Renal cortical epithelial cell (primary cell): Measurements from ENCODE around the gene FBXL3. TPM values are rescaled to one million over a fixed set of nuclear protein-coding genes. Genes with fewer than 3 reads are reported as not detected.
"Not testable (repeated sequence)": the region's sequence is repeated elsewhere in the genome, so short reads cannot be mapped to it uniquely, and the experiment has no call there.

Experiments
- DNase-seq: peaks from one replicate; pipeline ENCODE4 v3.0.0-alpha.2; 2011; ENCODE audit warnings: low read depth
- total RNA-seq: library from RNA; depleted of rRNA; stranded (reverse); fragments of >200 nt; gene quantifications from 2 replicates; pipeline ENCODE4 v1.2.3, GENCODE V29; 2014

FBXL3 gene
- total RNA-seq, 1 donor from 2014 or later, result 60.1 TPM

DNA sequence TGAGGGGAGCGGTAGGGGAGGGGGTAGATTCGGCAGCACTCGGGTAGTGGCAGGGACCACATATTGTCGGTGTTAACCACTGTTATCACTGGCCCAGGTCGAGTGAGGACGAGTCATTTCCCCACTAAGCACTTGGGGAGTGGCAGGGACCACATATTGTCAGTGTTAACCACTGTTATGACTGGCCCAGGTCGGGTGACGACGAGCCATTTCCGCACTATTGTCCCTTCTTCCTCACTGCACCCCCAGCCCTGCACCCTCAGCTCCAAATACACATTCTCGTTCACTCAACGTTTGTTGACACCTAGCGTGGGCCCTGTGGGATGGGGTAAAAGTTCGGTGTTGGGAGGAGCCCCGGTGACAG lies 35.5 kb downstream of the FBXL3 start:
- DNase-seq, result no peak

DNA sequence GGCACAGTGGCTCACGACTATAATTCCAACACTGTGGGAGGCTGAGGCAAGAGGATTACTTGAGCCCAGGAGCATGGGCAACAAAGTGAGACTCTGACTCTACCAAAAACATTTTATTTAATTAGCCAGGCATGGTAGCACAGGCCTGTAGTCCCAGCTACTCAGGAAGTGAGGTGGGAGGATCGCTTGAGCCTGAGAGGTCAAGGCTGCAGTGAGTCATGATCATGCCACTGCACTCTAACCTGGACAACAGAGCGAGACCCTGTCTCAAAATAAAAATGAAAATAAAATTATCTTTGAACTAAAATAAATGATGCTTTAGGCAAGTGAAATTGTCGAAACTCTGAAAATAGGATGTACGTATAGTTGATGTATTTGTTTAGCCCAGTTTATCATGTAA lies 43.3 kb downstream of the FBXL3 start:
- DNase-seq, result no peak

DNA sequence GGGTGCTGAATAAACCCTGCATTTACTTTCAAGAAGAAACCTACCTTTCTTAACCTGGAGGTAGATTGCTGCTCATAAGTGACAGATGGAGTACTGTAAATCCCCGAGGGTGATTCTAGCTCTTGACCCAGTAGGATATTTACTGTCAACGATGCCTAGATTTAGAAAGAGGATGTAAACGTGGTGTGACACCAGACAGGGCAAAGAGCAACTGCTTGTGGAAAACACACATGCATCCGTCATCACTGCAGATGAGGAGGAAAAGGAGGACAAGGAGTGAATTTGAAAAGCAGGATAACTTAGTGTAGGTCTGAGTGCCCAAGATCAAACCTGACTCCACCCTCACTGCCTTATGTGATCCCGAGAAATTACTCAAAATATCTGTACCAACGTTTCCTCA lies 44.9 kb downstream of the FBXL3 start:
- no peak for DNase-seq

DNA sequence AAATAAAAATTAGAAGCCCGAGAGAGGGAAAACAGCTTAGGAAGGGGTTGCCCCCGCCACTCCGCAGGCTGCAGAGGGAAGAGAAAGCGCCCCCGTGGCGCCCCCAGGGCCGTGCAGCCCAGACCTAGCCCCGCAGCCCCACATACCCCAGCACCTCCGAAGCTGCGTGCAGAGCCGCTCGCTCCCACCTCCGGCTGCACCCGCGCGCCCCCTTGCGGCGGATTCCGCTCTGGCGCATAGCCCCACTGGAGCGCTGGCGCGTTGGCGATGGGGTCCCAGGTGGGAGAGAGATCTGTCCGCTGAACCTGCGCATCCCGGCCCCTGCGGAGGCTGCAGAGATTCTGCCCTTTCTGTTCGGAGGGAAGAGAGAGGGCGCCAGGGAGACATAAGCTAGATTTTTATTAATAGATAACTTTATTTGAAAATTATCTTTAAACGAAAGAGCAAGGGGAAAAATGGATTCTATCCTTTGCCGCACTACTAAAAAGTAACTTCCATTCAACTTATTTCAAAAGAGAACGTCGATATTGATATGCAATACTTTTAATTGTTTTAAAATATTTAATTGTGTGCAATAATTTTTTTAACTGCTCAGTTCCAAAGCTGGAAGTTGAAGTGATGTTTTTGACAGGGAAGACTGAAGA lies 46.8 kb downstream of the FBXL3 start:
- no peak for DNase-seq

DNA sequence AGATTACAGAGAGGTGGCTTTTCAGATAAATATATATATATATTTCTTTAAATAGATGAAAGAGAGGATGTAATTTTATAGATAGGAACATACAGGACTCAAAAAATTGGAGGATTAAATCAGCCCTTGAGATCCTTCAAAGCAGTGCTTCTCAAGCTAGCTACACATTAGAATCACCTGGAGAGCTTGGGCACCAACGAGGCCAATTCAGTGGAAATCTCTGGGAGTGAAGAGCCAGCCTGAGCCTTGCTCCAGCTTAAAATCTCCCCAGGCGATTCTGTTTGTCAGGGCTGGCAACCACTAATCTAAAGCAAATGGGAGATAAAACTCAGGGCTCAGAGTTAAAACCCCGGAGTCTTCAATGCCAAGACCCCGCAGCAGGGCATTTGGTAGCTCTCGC lies 50.0 kb downstream of the FBXL3 start:
- DNase-seq, result no peak

DNA sequence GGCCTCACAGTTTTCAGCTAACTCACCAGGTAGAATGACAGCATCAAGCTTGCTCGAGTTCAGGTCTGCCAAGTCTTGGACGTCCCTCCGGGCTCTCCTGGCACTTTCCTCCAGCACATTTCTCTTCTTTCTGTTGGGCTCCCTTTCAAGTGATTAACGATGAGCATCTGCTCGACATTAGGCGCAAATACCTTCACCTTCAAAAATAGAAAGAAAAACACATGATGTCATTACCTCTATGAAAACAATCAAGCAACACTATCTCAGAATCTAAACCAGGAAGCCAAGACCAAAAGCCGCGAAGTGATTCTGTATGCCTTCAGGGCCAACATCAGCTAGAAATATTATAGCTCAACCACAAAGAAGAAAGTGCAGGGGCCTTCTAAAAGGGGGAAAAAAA lies 50.5 kb downstream of the FBXL3 start:
- peak; percentile 41 for DNase-seq

DNA sequence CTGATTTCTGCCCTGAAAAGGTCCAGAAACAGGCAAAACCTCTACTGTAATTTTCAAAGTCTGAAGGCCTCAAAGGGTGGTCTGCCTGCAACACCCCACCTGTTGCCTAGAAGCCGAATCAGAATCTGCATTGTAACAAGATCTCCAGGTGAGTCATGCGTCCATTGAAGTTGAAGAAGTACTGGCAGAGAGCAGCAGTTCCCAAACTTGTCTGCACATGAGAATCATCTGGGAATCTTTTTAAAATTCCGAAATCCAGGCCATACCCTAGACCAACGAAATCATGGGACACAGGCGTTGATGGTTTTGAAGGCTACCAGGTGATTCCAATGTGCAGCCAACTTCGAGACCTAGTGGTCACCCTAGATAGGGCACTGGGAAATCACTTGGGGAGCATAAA lies 51.1 kb downstream of the FBXL3 start:
- no peak for DNase-seq

DNA sequence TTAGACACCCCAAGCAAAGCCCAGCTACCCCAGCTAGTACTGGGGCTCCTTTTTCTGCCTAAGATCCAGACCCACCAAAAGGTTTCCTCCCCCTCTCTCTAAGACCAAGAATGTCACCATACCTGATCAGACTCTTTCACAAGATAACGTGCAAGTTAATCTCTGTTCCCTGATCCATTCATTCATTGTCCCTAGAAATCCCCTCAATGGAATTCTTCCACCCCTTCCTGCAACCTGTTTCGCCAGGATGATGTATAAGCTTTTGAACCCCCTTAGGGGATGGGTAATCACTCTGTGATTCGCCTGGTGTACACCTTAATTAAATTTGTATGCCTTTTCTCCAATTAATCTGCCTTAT lies 52.4 kb downstream of the FBXL3 start:
- no peak for DNase-seq

DNA sequence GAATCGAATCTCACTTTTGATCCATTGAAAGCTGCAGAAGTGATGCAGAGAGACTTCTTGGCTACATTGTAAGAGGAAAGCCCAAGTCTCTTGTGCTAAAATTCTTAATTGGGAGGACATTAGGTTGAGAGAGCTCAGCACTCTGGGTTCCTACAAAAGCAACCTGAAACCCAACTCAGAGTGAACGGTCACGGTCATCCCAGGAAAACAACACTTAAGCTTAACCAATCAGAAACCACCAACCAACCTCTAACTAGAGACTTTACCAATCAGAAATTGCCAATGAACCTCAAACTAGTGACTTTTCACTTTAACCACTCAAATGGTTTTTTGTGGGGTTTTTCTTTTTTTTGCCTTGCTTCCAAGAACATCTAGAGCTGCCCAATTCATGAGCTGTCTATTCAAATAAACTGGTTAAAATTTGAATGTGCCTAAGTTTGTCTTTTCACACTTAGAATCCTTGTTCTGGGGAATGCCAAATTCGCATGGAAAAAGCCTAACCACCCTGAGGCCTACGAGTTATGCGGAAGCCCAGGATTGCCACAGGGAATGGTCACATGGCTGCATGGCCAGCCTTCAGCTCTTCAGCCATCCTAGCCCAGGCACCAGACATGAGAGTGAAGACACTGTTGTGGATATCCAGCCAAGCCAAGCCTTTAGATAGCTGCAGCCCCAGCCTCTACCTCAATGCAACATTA lies 52.9 kb downstream of the FBXL3 start:
- no peak for DNase-seq

DNA sequence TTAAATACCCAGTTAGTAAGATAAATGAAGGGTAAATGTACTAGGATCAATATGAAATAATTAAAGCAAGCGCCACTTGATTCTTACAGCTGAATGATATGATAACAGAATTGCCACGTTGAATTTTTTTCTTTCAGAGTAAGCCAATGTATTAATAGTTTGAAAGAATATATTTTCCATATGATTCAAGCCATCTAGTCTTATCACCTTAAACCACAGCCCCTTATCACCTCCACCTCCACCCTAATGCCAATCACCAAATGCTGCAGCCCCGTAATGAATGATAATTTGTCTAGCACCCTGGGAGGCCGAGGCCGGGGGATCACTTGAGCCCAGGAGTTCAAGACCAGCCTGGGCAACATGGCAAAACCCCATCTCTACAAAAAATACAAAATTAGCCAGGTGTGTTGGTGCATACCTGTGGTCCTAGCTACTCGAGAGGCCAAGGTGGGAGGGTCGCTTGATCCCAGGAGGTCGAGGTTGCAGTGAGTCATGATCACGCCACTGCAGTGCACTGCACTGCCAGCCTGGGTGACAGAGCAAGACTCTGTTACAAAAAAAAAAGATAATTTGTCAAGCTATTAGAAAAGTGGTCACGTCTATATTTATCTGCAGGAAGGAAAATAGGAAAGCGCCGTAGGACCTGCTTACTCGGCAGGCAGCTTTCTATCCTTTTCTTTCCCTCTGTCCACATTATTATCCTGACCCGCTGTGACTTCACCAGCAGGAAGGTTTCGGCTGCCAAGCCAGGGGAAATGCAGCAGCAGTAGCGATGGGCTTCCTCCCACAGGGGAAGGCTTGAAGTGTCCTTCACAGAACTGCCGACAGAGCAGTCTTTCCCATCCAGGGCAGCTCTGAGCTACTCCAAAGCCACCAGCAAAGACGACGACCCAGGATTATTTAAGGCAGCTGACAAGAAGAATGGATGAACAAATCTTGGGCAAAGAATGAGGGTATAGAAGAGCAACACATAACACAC lies 54.8 kb downstream of the FBXL3 start:
- DNase-seq, result no peak

DNA sequence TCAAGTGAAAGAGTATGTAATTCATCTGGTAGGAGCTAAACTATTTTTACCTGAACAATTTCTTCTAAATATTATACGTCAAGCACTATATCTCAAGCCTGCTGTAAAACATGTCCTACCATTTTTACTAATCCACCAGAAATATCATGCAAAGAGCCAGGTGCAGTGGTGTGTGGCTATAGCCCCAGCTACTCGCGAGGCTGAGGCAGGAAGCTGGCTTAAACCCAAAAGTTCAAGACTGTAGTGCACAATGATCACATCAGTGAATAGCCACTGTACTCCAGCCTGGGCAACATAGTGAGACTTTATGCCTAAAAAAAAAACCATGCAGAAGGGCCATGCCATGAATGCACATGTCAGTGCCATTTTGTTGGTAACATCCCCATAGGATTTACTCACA lies 55.7 kb downstream of the FBXL3 start:
- DNase-seq, result no peak

DNA sequence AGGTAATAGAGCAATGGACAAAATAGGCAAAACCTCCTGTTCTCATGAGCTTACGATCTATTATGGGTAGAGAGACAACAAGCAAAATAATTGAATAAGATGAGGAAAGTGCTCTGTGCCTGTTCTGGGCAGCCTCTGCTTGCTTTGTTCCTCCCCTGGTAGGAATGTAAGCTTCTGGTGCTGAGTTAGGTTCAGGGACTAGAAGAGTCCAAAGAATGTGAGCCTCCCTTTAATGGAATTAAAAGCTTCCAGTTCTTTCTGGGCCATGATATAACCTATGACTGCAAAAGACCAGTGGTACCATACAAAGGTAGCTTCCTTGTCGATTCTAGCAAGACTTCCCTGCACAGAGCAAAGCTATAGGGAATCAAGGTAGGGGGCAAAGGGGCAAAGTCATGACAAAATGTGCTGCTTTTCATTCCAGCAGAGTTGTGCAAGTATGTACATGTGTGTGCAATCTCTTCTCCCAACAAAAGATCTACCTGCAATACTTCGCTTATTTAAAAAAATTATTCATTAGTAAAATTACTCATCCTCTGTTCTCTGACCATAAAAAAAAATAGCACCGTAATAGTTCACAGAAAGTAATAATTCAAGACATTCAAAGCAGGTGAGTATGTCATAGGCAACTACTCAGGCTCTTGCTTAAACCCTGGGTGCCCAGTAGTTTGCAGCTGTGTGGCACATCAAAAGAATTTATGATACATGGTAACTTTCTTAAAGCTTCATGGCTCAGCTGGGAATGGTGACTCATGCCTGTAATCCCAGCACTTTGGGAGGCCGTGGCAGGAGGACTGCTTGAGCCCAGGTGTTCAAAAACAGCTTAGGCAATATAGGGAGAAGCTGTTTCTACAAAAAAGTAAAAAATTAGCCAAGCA lies 57.2 kb downstream of the FBXL3 start:
- DNase-seq, result no peak

DNA sequence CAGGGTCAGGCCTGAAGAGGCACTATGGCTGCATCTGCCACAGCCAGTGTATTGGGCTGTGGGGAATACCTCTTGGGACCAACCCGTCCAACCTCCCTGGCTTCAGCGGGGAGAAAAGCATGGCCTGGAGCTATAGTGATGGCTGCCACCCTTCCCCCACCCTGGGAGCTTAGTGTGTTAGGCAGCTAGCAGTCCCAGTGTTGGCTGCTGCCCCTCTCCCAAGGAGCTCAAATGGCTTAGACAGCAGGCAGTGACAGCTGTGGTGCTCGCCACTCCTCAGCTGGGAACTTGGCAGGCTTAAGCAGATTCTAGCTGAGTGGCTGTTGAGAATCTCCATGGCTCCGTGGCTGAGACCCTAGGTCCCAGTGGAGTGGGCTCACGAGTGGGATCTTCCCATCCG lies 58.9 kb downstream of the FBXL3 start:
- DNase-seq, result no peak

DNA sequence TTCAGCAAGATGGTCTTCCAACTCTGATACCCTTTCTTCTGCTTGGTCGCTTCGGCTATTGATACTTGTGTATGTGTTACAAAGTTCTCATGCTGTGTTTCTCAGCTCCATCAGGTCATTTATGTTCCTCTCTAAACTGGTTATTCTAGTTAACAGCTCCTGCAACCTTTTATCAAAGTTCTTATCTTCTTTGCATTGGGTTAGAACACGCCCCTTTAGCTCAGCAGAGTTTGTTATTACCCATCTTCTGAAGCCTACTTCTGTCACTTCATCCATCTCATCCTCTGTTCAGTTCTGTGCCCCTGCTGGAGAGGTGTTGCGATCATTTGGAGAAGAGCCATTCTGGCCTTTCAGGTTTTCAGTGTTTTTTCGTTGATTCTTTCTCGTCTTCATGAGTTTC lies 59.9 kb downstream of the FBXL3 start:
- DNase-seq, result no peak

DNA sequence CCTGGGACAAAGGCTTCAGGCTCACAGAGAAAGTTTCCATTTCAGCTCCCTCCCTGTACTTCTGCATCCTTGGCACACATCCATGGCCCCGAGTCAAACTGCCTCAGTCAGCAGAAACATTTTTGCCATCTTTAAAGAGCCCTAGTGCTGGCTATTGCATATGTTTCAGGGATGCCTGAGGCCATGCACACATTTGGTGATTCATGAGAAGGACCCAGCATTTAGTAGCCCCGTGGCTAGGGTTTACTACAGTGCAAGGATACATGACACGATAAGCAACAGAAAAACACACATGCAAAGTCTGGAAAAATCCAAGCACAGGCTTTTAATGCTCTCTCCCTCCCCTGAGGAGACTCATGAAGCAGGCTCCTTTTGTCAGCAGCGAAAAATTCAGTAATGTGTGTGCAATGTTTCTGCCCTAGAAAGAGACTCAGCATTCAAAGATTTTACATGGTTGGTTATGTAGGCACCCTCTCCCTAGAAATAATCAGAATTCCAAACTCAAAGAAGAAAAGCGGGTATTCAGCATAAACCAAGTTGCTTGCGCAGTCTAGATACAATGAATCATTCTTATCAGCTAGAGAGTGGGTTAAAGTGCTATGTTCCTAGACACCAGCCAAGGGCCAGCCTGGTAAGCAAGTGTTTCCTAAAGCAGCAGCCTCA lies 61.1 kb downstream of the FBXL3 start:
- DNase-seq, result peak; percentile 72

DNA sequence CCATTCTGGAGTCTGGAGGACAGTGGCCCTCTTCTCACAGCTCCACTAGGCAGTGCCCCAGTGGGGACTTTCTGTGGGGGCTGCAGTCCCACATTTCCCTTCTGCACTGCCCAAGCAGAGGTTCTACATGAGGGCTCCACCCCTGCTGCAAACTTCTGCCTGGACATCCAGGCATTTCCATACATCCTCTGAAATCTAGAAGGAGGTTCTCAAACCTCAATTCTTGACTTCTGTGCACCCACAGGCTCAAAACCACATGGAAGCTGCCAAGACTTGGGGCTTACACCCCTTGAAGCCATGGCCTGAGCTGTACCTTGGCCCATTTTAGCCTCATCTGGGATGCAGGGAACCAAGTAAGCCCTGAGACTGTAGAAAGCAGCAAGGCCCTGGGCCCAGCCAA lies 67.2 kb downstream of the FBXL3 start:
- DNase-seq, result not testable (repeated sequence)

DNA sequence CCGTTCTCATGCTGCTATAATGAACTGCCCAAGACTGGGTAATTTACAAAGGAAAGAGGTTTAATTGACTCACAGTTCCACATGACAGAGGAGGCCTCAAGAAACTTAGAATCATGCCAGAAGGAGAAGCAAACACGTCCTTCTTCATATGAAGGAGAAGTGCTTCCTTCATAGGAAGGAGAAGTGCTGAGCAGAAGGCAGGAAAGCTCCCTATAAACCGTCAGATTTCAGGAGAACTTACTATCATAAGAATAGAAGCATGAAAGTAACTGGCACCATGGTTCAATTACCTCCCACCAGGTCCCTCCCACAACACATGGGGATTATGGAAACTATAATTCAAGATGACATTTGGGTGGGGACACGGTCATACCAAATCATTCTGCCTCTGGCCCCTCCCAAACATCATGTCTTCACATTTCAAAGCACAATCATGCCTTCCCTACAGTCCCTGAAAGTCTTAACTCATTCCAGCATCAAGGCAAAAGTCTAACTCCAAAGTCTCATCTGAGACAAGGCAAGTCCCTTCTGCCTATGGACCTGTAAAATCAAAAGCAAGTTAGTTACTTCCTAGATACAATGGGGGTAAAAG lies 68.0 kb downstream of the FBXL3 start:
- DNase-seq, result no peak

DNA sequence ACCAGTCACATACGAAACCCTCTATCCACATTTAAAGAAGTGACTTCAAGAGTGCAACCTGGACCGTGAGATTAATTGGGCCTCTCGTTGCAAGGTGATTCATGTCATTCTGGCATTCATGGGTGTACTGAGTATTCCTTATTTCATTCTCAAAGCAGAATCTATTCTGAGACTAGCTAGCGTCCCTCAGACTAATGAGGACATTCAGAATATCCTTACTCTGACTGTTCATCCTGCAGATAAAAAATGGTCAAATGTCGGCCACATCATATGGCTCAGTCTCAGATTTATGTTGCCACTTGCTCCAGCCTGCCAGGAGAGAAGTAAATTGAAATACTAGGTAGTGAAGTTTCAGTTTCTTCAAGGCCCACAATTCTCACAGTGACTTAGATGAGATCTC lies 71.3 kb downstream of the FBXL3 start:
- DNase-seq, result no peak
